T-cell (primary cell): ENCODE measurements around the gene NCCRP1. TPM values are rescaled to one million over a fixed set of nuclear protein-coding genes. Genes with fewer than 3 reads are reported as not detected.

Experiments used
- ATAC-seq, 4 experiments: fragments of 200-7000 bp in 3 of 4; fragments of 150-1000 bp in 1 of 4; cut with Tn5 transposase; replicated peaks in 1 of 4; 1 replicate in 3 of 4; 2 replicates in 1 of 4; pipeline ENCODE4 v1.10.0; 2021; ENCODE audit warnings: moderate library complexity in 3 of 4, mild to moderate bottlenecking in 2 of 4, moderate number of reproducible peaks in 1 of 4
- CTCF ChIA-PET, 2 donors: fragments of 300-600 bp; sonication (Branson Sonifier 250); formaldehyde crosslinking; loops; one replicate each; lab custom pipeline; 2022; ENCODE audit warnings: antibody characterized with exemption in 2 of 2; lab: Charles Lee
- POLR2A ChIA-PET, 2 donors: fragments of 300-600 bp; sonication (Branson Sonifier 250); formaldehyde crosslinking; loops; one replicate each; lab custom pipeline; 2022; ENCODE audit warnings: antibody characterized with exemption in 2 of 2; lab: Charles Lee
- DNase-seq, 35 experiments: peaks; one replicate each; pipeline versions ENCODE4 v3.0.0 to v3.0.0-alpha.2; 2013 to 2023
- H3K27ac ChIP-seq: one replicate; pipeline ENCODE4 v1.5.1; 2013; ENCODE audit warnings: low read length
- H3K27me3 ChIP-seq, 2 experiments: replicated peaks in 1 of 2; 1 replicate in 1 of 2; 2 replicates in 1 of 2; pipeline versions ENCODE4 v1.6.1 to v1.7.0; 2013; ENCODE audit warnings: low read length in 1 of 2, mixed read lengths in 1 of 2; ENCODE audit not compliant: control insufficient read depth in 2 of 2, insufficient read depth in 2 of 2; ENCODE audit errors: extremely low read depth in 1 of 2
- H3K36me3 ChIP-seq, 2 donors: 1 replicate in 1 of 2; 2 replicates in 1 of 2; pipeline versions ENCODE4 v1.6.1 to v1.7.0; 2013; ENCODE audit warnings: low read length in 1 of 2; ENCODE audit not compliant: control insufficient read depth in 2 of 2, insufficient read depth in 1 of 2; ENCODE audit errors: extremely low read depth in 1 of 2
- H3K4me1 ChIP-seq, 2 experiments: 1 replicate in 1 of 2; 2 replicates in 1 of 2; pipeline versions ENCODE4 v1.6.1 to v1.7.0; 2013; ENCODE audit warnings: low read length in 2 of 2, mixed read lengths in 1 of 2; ENCODE audit not compliant: insufficient read depth in 2 of 2, control insufficient read depth in 1 of 2; ENCODE audit errors: extremely low read depth in 1 of 2
- H3K4me3 ChIP-seq, 2 donors: 1 replicate in 1 of 2; 2 replicates in 1 of 2; pipeline versions ENCODE4 v1.5.1 to v1.7.0; 2013; ENCODE audit warnings: mild to moderate bottlenecking in 2 of 2, low read length in 1 of 2, moderate library complexity in 1 of 2; ENCODE audit not compliant: control insufficient read depth in 1 of 2; ENCODE audit errors: extremely low read depth in 1 of 2
- H3K9me3 ChIP-seq: 2 replicates; pipeline ENCODE4 v1.7.0; 2013
- H3K27ac Mint-ChIP-seq, 2 donors: one replicate each; pipeline ENCODE4 v1.8.0; 2020 to 2021; ENCODE audit warnings: mild to moderate bottlenecking in 2 of 2, mixed read lengths in 2 of 2
- H3K27me3 Mint-ChIP-seq, 2 donors: one replicate each; pipeline ENCODE4 v1.8.0; 2021 to 2022; ENCODE audit warnings: mixed read lengths in 2 of 2
- H3K36me3 Mint-ChIP-seq: one replicate; pipeline ENCODE4 v1.8.0; 2021; ENCODE audit warnings: mixed read lengths
- H3K4me1 Mint-ChIP-seq, 3 donors: one replicate each; pipeline ENCODE4 v1.8.0; 2020 to 2022; ENCODE audit warnings: mixed read lengths in 3 of 3, mild to moderate bottlenecking in 1 of 3
- H3K4me3 Mint-ChIP-seq, 3 donors: one replicate each; pipeline ENCODE4 v1.8.0; 2020 to 2022; ENCODE audit warnings: mild to moderate bottlenecking in 3 of 3, mixed read lengths in 3 of 3, moderate library complexity in 3 of 3
- H3K9me3 Mint-ChIP-seq, 3 donors: one replicate each; pipeline ENCODE4 v1.8.0; 2020 to 2022; ENCODE audit warnings: mixed read lengths in 3 of 3
- WGBS: methylation state at CpG from one replicate; pipeline ENCODE4 v1.1.5; 2013; ENCODE audit warnings: missing lambda C conversion rate; ENCODE audit not compliant: insufficient coverage; 5-methylcytosine and 5-hydroxymethylcytosine counted together
- total RNA-seq, 35 experiments: library from RNA in 6 of 35; stranded (reverse) in 6 of 35; fragments of 120-200 nt in 1 of 35; gene quantifications; one replicate each; pipeline versions ENCODE4 v1.2.1 to v1.2.4 and lab custom pipeline; 2013 to 2026

The NCCRP1 gene
- total RNA-seq (under 1 TPM in 3 of 5 donors, not detected in 2; 0.23 to 0.46 (median 0.41) TPM), total RNA-seq (lab: John Stamatoyannopoulos, UW) (0 to 2.0 (median 0.04) reads per million in 29 experiments)
- total RNA-seq (2013) = not detected

GRCh38 chr19:39196860-39197562 lies at the start of gene NCCRP1:
Gene NCCRP1 (plus strand): TSS chr19:39196964. CDS start chr19:39196983, 19 bp downstream.
- peaks cover 51 to 77% of the 10 kb centered on the region in 2 donors for H3K27me3 Mint-ChIP-seq
- DNase-seq = peak in 4 of 35 experiments; percentile 5 to 18 (median 8)
- CTCF ChIA-PET = no interaction called here

GRCh38 chr19:39147480-39147879 lies 49.3 kb upstream of the NCCRP1 start:
- no peaks in the 10 kb centered on the region for H3K4me1 ChIP-seq
- no CpG with 5 or more reads among the region's 3 CpGs for WGBS
- H3K27me3 Mint-ChIP-seq = no peaks in the 10 kb centered on the region
- no peaks in the 10 kb centered on the region for H3K9me3 ChIP-seq
- no peak overlapping the region for H3K27ac ChIP-seq
- peaks cover 0 to 3% of the 10 kb centered on the region in 2 donors for H3K36me3 ChIP-seq
- no peak overlapping the region for H3K4me3 ChIP-seq
- H3K4me1 Mint-ChIP-seq = peaks cover 31 to 42% (median 34%) of the 10 kb centered on the region in 3 donors
- peaks cover 6% of the 10 kb centered on the region for H3K36me3 Mint-ChIP-seq
- no peak overlapping the region for H3K4me3 Mint-ChIP-seq
- no peak for DNase-seq
- H3K27ac Mint-ChIP-seq = no peak overlapping the region
- CTCF ChIA-PET = interaction anchor here (0.6 kb wide), 2 partner anchors 32 to 40 kb away, joined by 3 to 5 read pairs; no protein-coding TSS in a partner anchor
- H3K27me3 ChIP-seq = no peaks in the 10 kb centered on the region
- no peak for ATAC-seq
- no peaks in the 10 kb centered on the region for H3K9me3 Mint-ChIP-seq
- POLR2A ChIA-PET = no interaction called here

More at GRCh38 chr19:39196860-39197562, at the start of gene NCCRP1:
- H3K36me3 Mint-ChIP-seq = no peaks in the 10 kb centered on the region
- Histone ChIP-seq H3K36me3 (no peaks in the 10 kb centered on the region), H3K4me3 (no peak within 1 kb of the TSS), H3K27me3 (peaks cover 7 to 93% of the 10 kb centered on the region in 2 experiments), H3K9me3 (no peaks in the 10 kb centered on the region), H3K4me1 (peaks cover 0 to 22% of the 10 kb centered on the region in 2 experiments), H3K27ac (no peak within 1 kb of the TSS)
- ATAC-seq = peak; percentile 14 to 36 (median 22)
- no peaks in the 10 kb centered on the region for H3K9me3 Mint-ChIP-seq
- H3K27ac Mint-ChIP-seq = no peak within 1 kb of the TSS
- POLR2A ChIA-PET = no interaction called here
- WGBS = 6% methylated on average over 50 of the region's 51 CpGs
- peaks cover 22 to 26% (median 22%) of the 10 kb centered on the region in 3 donors for H3K4me1 Mint-ChIP-seq
- H3K4me3 Mint-ChIP-seq = peak within 1 kb of the TSS; percentile 31 to 60 (median 42)

GRCh38 chr19:39148939-39149529 lies 47.7 kb upstream of the NCCRP1 start:
- H3K27me3 ChIP-seq = no peaks in the 10 kb centered on the region
- Mint-ChIP-seq H3K4me1 (peaks cover 32 to 43% (median 32%) of the 10 kb centered on the region in 3 donors), H3K9me3 (no peaks in the 10 kb centered on the region), H3K36me3 (peaks cover 6% of the 10 kb centered on the region), H3K4me3 (no peak overlapping the region), H3K27ac (no peak overlapping the region), H3K27me3 (no peaks in the 10 kb centered on the region)
- no peaks in the 10 kb centered on the region for H3K4me1 ChIP-seq
- H3K36me3 ChIP-seq = peaks cover 0 to 3% of the 10 kb centered on the region in 2 donors
- H3K4me3 ChIP-seq = no peak overlapping the region
- no peaks in the 10 kb centered on the region for H3K9me3 ChIP-seq
- 94% methylated on average over 6 of the region's 10 CpGs for WGBS
- DNase-seq = no peak
- POLR2A ChIA-PET = no interaction called here
- ATAC-seq = no peak
- H3K27ac ChIP-seq = no peak overlapping the region
- CTCF ChIA-PET = interaction anchor here in 1 of 2 donors (0.6 kb wide), 1 partner anchor 1090 kb away, joined by 3 read pairs; no protein-coding TSS in a partner anchor

GRCh38 chr19:39150235-39150634 lies 46.5 kb upstream of the NCCRP1 start:
- WGBS = 97% methylated on average over 8 of the region's 8 CpGs
- Mint-ChIP-seq H3K4me3 (no peak overlapping the region), H3K36me3 (peaks cover 6% of the 10 kb centered on the region), H3K27ac (no peak overlapping the region), H3K4me1 (peaks cover 26 to 42% (median 29%) of the 10 kb centered on the region in 3 donors), H3K9me3 (no peaks in the 10 kb centered on the region), H3K27me3 (no peaks in the 10 kb centered on the region)
- H3K4me3 ChIP-seq = no peak overlapping the region
- no peaks in the 10 kb centered on the region for H3K27me3 ChIP-seq
- H3K9me3 ChIP-seq = no peaks in the 10 kb centered on the region
- no peak for ATAC-seq
- no peak overlapping the region for H3K27ac ChIP-seq
- no peak for DNase-seq
- H3K36me3 ChIP-seq = peaks cover 0 to 3% of the 10 kb centered on the region in 2 donors
- H3K4me1 ChIP-seq = peaks cover 2% of the 10 kb centered on the region in 2 experiments
- CTCF ChIA-PET = interaction anchor here (0.6 to 0.7 kb wide), 2 partner anchors 13 to 182 kb away, joined by 3 read pairs; no protein-coding TSS in a partner anchor
- POLR2A ChIA-PET = no interaction called here

- peaks cover 28 to 40% (median 31%) of the 10 kb centered on the region in 3 donors for H3K4me1 Mint-ChIP-seq
- no peak overlapping the region for H3K27ac Mint-ChIP-seq
- ATAC-seq = no peak
- no peaks in the 10 kb centered on the region for H3K9me3 ChIP-seq
- 86% methylated on average over 15 of the region's 26 CpGs for WGBS
- no peaks in the 10 kb centered on the region for H3K27me3 ChIP-seq
- H3K27me3 Mint-ChIP-seq = no peaks in the 10 kb centered on the region
- H3K4me3 Mint-ChIP-seq = no peak overlapping the region
- peaks cover 0 to 3% of the 10 kb centered on the region in 2 donors for H3K36me3 ChIP-seq
- H3K4me1 ChIP-seq = peaks cover 2 to 9% of the 10 kb centered on the region in 2 experiments
- no peak for DNase-seq
- peaks cover 6% of the 10 kb centered on the region for H3K36me3 Mint-ChIP-seq
- H3K27ac ChIP-seq = no peak overlapping the region
- ChIA-PET CTCF (no interaction called here), POLR2A (no interaction called here)
- no peaks in the 10 kb centered on the region for H3K9me3 Mint-ChIP-seq
- no peak overlapping the region for H3K4me3 ChIP-seq
These were observed 45.8 kb upstream of the NCCRP1 start for GRCh38 chr19:39150807-39151600.

- DNase-seq = no peak
- Mint-ChIP-seq H3K27ac (no peak overlapping the region), H3K27me3 (no peaks in the 10 kb centered on the region), H3K4me1 (peaks cover 25 to 29% (median 26%) of the 10 kb centered on the region in 3 donors), H3K4me3 (no peak overlapping the region), H3K9me3 (no peaks in the 10 kb centered on the region), H3K36me3 (peaks cover 6% of the 10 kb centered on the region)
- no peak overlapping the region for H3K4me3 ChIP-seq
- H3K27me3 ChIP-seq = no peaks in the 10 kb centered on the region
- no peaks in the 10 kb centered on the region for H3K9me3 ChIP-seq
- no peak for ATAC-seq
- H3K27ac ChIP-seq = no peak overlapping the region
- H3K4me1 ChIP-seq = peaks cover 2 to 20% of the 10 kb centered on the region in 2 experiments
- 98% methylated on average over 6 of the region's 10 CpGs for WGBS
- CTCF ChIA-PET = no interaction called here
- peaks cover 0 to 3% of the 10 kb centered on the region in 2 donors for H3K36me3 ChIP-seq
- POLR2A ChIA-PET = no interaction called here
These were observed 44.7 kb upstream of the NCCRP1 start for GRCh38 chr19:39152066-39152465.
